Measurements from ENCODE around the gene PEX11G.

PEX11G gene

DNA sequence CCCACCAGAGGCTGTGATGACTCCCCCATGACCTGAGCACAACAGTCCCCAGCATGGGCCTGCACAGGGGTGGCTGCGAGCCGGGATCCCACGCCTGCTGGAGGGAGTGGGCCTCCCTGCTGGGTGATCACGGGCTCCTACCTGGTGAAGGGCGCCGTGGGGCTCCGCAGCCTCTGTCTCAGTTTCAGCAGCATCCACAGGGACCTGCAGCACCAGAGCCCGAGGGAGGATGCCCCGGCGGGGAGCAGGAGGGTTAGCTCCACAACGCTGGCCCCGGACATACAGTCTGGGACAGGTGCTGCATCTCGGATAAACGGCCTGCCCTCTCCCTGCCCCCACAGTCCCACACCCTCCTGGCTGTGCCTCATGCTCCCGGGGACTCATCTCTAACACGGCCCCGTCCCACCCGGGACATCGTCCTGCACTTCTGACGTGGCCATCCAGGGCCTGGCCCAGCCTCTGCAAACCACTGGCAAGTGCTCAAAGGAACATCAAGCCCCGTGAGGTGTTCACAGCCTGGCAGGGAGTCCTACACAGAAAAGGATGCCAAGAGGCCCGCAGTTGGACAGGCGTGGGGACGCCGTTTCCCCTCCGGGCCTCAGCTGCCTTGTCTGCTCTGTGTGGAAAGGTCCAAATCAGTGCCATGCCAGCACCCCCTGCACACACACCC is 10.5 kb downstream of the PEX11G start:
- WGBS, 2 experiments = 93% methylated on average over 26 of the region's 26 CpGs
- no peak overlapping the region for H3K27ac ChIP-seq (ENCODE audit: insufficient read depth, low read depth, low read length, poor library complexity, severe bottlenecking)
- H3K27me3 ChIP-seq (ENCODE audit: control insufficient read depth, insufficient read depth, low read length, poor library complexity, severe bottlenecking) = no peaks in the 10 kb centered on the region
- H3K36me3 ChIP-seq (ENCODE audit: control insufficient read depth, insufficient read depth, low read length) = no peaks in the 10 kb centered on the region
- no peaks in the 10 kb centered on the region for H3K4me1 ChIP-seq (ENCODE audit: control insufficient read depth, insufficient read depth, low read length)
- H3K4me3 ChIP-seq (ENCODE audit: insufficient read depth, low read depth, low read length) = no peak overlapping the region
- H3K9me3 ChIP-seq (ENCODE audit: control insufficient read depth, low read length) = no peaks in the 10 kb centered on the region

- H3K9me3 ChIP-seq (ENCODE audit: control insufficient read depth, low read length) = no peaks in the 10 kb centered on the region
- H3K4me1 ChIP-seq (ENCODE audit: control insufficient read depth, insufficient read depth, low read length) = no peaks in the 10 kb centered on the region
- H3K27me3 ChIP-seq (ENCODE audit: control insufficient read depth, insufficient read depth, low read length, poor library complexity, severe bottlenecking) = no peaks in the 10 kb centered on the region
- 91 to 93% methylated on average over 10 of the region's 10 CpGs for WGBS, 2 experiments
- H3K27ac ChIP-seq (ENCODE audit: insufficient read depth, low read depth, low read length, poor library complexity, severe bottlenecking) = no peak overlapping the region
- no peak overlapping the region for H3K4me3 ChIP-seq (ENCODE audit: insufficient read depth, low read depth, low read length)
- no peaks in the 10 kb centered on the region for H3K36me3 ChIP-seq (ENCODE audit: control insufficient read depth, insufficient read depth, low read length)
Observed at GRCh38 chr19:7477758-7478157, 11.1 kb downstream of the PEX11G start.

DNA sequence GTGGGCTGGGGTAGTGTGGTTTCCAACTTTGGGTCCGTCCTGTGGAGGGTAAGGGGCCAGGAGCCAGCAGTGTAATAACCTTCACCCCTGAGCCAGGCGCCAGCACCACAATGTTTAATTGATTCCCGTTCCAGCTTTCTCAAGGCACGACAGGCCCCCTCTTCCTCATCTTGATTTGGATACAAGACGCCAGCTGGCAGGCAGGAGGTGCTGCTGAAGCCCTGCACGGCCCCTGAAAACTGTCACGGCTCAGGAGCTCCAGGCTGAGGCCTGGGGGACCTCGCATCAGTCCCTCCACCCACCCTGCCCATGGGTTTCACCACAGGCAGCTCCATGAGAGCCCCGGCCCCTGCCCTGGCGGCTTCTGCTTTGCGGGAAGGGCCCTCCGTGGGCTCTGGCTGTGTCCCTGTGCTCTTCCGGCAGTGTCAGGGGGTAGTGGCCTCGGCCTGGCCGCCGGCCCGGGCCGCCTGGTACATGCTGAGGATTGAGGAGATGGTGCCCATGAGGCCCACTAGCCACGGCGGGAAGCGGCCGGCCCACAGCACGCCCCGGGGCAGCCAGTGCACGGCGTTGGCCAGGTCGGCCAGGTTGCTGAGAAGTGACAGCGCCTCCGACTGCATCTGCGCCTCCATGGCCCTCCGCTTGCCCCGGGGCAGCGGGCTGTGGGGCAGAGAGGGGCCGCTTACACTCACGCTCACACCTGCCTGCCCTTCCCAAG is 11.9 kb downstream of the PEX11G start:
- no peaks in the 10 kb centered on the region for H3K36me3 ChIP-seq (ENCODE audit: control insufficient read depth, insufficient read depth, low read length)
- no peaks in the 10 kb centered on the region for H3K27me3 ChIP-seq (ENCODE audit: control insufficient read depth, insufficient read depth, low read length, poor library complexity, severe bottlenecking)
- no peaks in the 10 kb centered on the region for H3K9me3 ChIP-seq (ENCODE audit: control insufficient read depth, low read length)
- WGBS, 2 experiments = 92 to 93% methylated on average over 35 of the region's 35 CpGs
- H3K27ac ChIP-seq (ENCODE audit: insufficient read depth, low read depth, low read length, poor library complexity, severe bottlenecking) = no peak overlapping the region
- H3K4me3 ChIP-seq (ENCODE audit: insufficient read depth, low read depth, low read length) = no peak overlapping the region
- no peaks in the 10 kb centered on the region for H3K4me1 ChIP-seq (ENCODE audit: control insufficient read depth, insufficient read depth, low read length)

- Histone ChIP-seq H3K27ac (ENCODE audit: insufficient read depth, low read depth, low read length, poor library complexity, severe bottlenecking) (no peak overlapping the region), H3K36me3 (ENCODE audit: control insufficient read depth, insufficient read depth, low read length) (no peaks in the 10 kb centered on the region), H3K27me3 (ENCODE audit: control insufficient read depth, insufficient read depth, low read length, poor library complexity, severe bottlenecking) (no peaks in the 10 kb centered on the region), H3K4me1 (ENCODE audit: control insufficient read depth, insufficient read depth, low read length) (no peaks in the 10 kb centered on the region), H3K9me3 (ENCODE audit: control insufficient read depth, low read length) (no peaks in the 10 kb centered on the region), H3K4me3 (ENCODE audit: insufficient read depth, low read depth, low read length) (no peak overlapping the region)
- WGBS, 2 experiments = 93% methylated on average over 7 of the region's 7 CpGs
Observed at GRCh38 chr19:7476241-7476640, 12.6 kb downstream of the PEX11G start.

GRCh38 chr19:7475665-7476064 is 13.2 kb downstream of the PEX11G start:
- H3K36me3 ChIP-seq (ENCODE audit: control insufficient read depth, insufficient read depth, low read length) = no peaks in the 10 kb centered on the region
- H3K4me1 ChIP-seq (ENCODE audit: control insufficient read depth, insufficient read depth, low read length) = no peaks in the 10 kb centered on the region
- no peak overlapping the region for H3K4me3 ChIP-seq (ENCODE audit: insufficient read depth, low read depth, low read length)
- WGBS, 2 experiments = 93 to 96% methylated on average over 6 of the region's 6 CpGs
- no peaks in the 10 kb centered on the region for H3K27me3 ChIP-seq (ENCODE audit: control insufficient read depth, insufficient read depth, low read length, poor library complexity, severe bottlenecking)
- no peak overlapping the region for H3K27ac ChIP-seq (ENCODE audit: insufficient read depth, low read depth, low read length, poor library complexity, severe bottlenecking)
- H3K9me3 ChIP-seq (ENCODE audit: control insufficient read depth, low read length) = no peaks in the 10 kb centered on the region

GRCh38 chr19:7471696-7472615 is 16.9 kb downstream of the PEX11G start:
- H3K4me1 ChIP-seq (ENCODE audit: control insufficient read depth, insufficient read depth, low read length) = no peaks in the 10 kb centered on the region
- WGBS, 2 experiments = 91 to 92% methylated on average over 42 of the region's 42 CpGs
- no peaks in the 10 kb centered on the region for H3K9me3 ChIP-seq (ENCODE audit: control insufficient read depth, low read length)
- H3K27me3 ChIP-seq (ENCODE audit: control insufficient read depth, insufficient read depth, low read length, poor library complexity, severe bottlenecking) = no peaks in the 10 kb centered on the region
- peaks cover 3% of the 10 kb centered on the region for H3K36me3 ChIP-seq (ENCODE audit: control insufficient read depth, insufficient read depth, low read length)
- H3K4me3 ChIP-seq (ENCODE audit: insufficient read depth, low read depth, low read length) = no peak overlapping the region
- H3K27ac ChIP-seq (ENCODE audit: insufficient read depth, low read depth, low read length, poor library complexity, severe bottlenecking) = no peak overlapping the region

GRCh38 chr19:7470540-7471305 is 18.1 kb downstream of the PEX11G start:
- H3K4me3 ChIP-seq (ENCODE audit: insufficient read depth, low read depth, low read length) = no peak overlapping the region
- WGBS, 2 experiments = 96% methylated on average over 31 of the region's 31 CpGs

GRCh38 chr19:7469669-7470285 is 19.1 kb downstream of the PEX11G start:
- H3K36me3 ChIP-seq (ENCODE audit: control insufficient read depth, insufficient read depth, low read length) = peaks cover 3% of the 10 kb centered on the region

More at GRCh38 chr19:7470540-7471305, 18.1 kb downstream of the PEX11G start:
- peaks cover 3% of the 10 kb centered on the region for H3K36me3 ChIP-seq (ENCODE audit: control insufficient read depth, insufficient read depth, low read length)
- no peak overlapping the region for H3K27ac ChIP-seq (ENCODE audit: insufficient read depth, low read depth, low read length, poor library complexity, severe bottlenecking)
- no peaks in the 10 kb centered on the region for H3K9me3 ChIP-seq (ENCODE audit: control insufficient read depth, low read length)
- no peaks in the 10 kb centered on the region for H3K27me3 ChIP-seq (ENCODE audit: control insufficient read depth, insufficient read depth, low read length, poor library complexity, severe bottlenecking)
- H3K4me1 ChIP-seq (ENCODE audit: control insufficient read depth, insufficient read depth, low read length) = no peaks in the 10 kb centered on the region

DNA sequence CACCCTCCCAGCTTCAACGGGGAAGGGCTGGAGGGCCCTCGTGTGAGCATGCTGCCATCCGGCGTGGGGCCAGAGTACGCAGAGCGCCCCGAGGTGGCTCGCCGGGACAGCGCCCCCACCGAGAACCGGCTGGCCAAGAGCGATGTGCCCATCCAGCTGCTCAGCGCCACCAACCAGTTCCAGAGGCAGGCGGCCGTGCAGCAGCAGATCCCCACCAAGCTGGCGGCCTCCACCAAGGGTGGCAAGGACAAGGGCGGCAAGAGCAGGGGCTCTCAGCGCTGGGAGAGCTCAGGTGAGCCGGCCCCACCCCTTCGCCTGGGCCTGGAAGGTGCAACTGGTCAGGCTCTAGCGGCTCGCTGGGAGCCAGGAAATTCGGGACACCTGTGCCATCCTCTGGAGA is 20.0 kb downstream of the PEX11G start:
- Histone ChIP-seq H3K27ac (ENCODE audit: insufficient read depth, low read depth, low read length, poor library complexity, severe bottlenecking) (no peak overlapping the region), H3K4me3 (ENCODE audit: insufficient read depth, low read depth, low read length) (no peak overlapping the region), H3K36me3 (ENCODE audit: control insufficient read depth, insufficient read depth, low read length) (peaks cover 3% of the 10 kb centered on the region), H3K9me3 (ENCODE audit: control insufficient read depth, low read length) (no peaks in the 10 kb centered on the region), H3K27me3 (ENCODE audit: control insufficient read depth, insufficient read depth, low read length, poor library complexity, severe bottlenecking) (no peaks in the 10 kb centered on the region), H3K4me1 (ENCODE audit: control insufficient read depth, insufficient read depth, low read length) (no peaks in the 10 kb centered on the region)
- WGBS, 2 experiments = 92% methylated on average over 24 of the region's 24 CpGs

More at GRCh38 chr19:7469669-7470285, 19.1 kb downstream of the PEX11G start:
- H3K9me3 ChIP-seq (ENCODE audit: control insufficient read depth, low read length) = no peaks in the 10 kb centered on the region
- 94 to 96% methylated on average over 31 of the region's 31 CpGs for WGBS, 2 experiments
- H3K27ac ChIP-seq (ENCODE audit: insufficient read depth, low read depth, low read length, poor library complexity, severe bottlenecking) = no peak overlapping the region
- H3K27me3 ChIP-seq (ENCODE audit: control insufficient read depth, insufficient read depth, low read length, poor library complexity, severe bottlenecking) = no peaks in the 10 kb centered on the region
- H3K4me1 ChIP-seq (ENCODE audit: control insufficient read depth, insufficient read depth, low read length) = no peaks in the 10 kb centered on the region
- no peak overlapping the region for H3K4me3 ChIP-seq (ENCODE audit: insufficient read depth, low read depth, low read length)

All from ectodermal cell (in vitro differentiated cells).